ENCODE results near the gene PCDH1. TPM values are rescaled to one million over a fixed set of nuclear protein-coding genes. Genes with fewer than 3 reads are reported as not detected.

Gene PCDH1
- total and polyA plus RNA-seq, 11 donors, result 10.2 to 106 (median 19.2) TPM

GRCh38 chr5:141865406-141865805 lies 12.8 kb downstream of the PCDH1 start:
- ATAC-seq, result no peak
- Histone ChIP-seq H3K4me3 (no peak overlapping the region), H3K27me3 (no peaks in the 10 kb centered on the region), H3K36me3 (peaks cover 0 to 81% (median 54%) of the 10 kb centered on the region in 9 donors), H3K4me1 (peaks cover 0 to 28% (median 4%) of the 10 kb centered on the region in 12 donors), H3K9me3 (no peaks in the 10 kb centered on the region), H3K27ac (no peak overlapping the region)
- TF ChIP-seq POLR2A (IDR thresholded peaks at IDR 0.05) (no peak), CTCF (IDR thresholded peaks at IDR 0.05) (no peak)
- intact Hi-C loops (cut with DNase I), result no loop called here
- 76 to 93% (median 83%) methylated on average over 2 of the region's 2 CpGs for WGBS, 4 donors
- no peak for DNase-seq

GRCh38 chr5:141864371-141865370 lies 13.5 kb downstream of the PCDH1 start:
- H3K27ac ChIP-seq, result no peak overlapping the region
- TF ChIP-seq POLR2A (IDR thresholded peaks at IDR 0.05), result no peak
- TF ChIP-seq CTCF (IDR thresholded peaks at IDR 0.05), result no peak
- H3K4me3 ChIP-seq, result no peak overlapping the region
- DNase-seq (no peak), ATAC-seq (no peak)
- intact Hi-C loops (cut with DNase I), result no loop called here
- no peaks in the 10 kb centered on the region for H3K27me3 ChIP-seq
- 79 to 83% (median 79%) methylated on average over 18 to 24 of the region's 24 CpGs for WGBS, 4 donors
- no peaks in the 10 kb centered on the region for H3K9me3 ChIP-seq
- H3K4me1 ChIP-seq, result peaks cover 0 to 24% (median 0%) of the 10 kb centered on the region in 12 donors
- H3K36me3 ChIP-seq, result peaks cover 0 to 81% (median 54%) of the 10 kb centered on the region in 9 donors

GRCh38 chr5:141863569-141864178 lies 14.5 kb downstream of the PCDH1 start:
- intact Hi-C loops (cut with DNase I), result no loop called here
- no peak overlapping the region for H3K27ac ChIP-seq
- ATAC-seq (no peak), DNase-seq (no peak)
- no peaks in the 10 kb centered on the region for H3K9me3 ChIP-seq
- 90 to 97% (median 95%) methylated on average over 14 to 20 of the region's 20 CpGs for WGBS, 4 donors
- H3K4me3 ChIP-seq, result no peak overlapping the region
- no peaks in the 10 kb centered on the region for H3K27me3 ChIP-seq
- H3K36me3 ChIP-seq, result peaks cover 0 to 74% (median 50%) of the 10 kb centered on the region in 9 donors
- no peak for TF ChIP-seq POLR2A (IDR thresholded peaks at IDR 0.05)
- no peak for TF ChIP-seq CTCF (IDR thresholded peaks at IDR 0.05)
- peaks cover 0 to 18% (median 2%) of the 10 kb centered on the region in 12 donors for H3K4me1 ChIP-seq

GRCh38 chr5:141862936-141863543 lies 15.2 kb downstream of the PCDH1 start:
- Histone ChIP-seq H3K27me3 (no peaks in the 10 kb centered on the region), H3K4me3 (no peak overlapping the region), H3K4me1 (peaks cover 0 to 19% (median 6%) of the 10 kb centered on the region in 12 donors), H3K36me3 (peaks cover 0 to 68% (median 45%) of the 10 kb centered on the region in 9 donors), H3K27ac (no peak overlapping the region), H3K9me3 (no peaks in the 10 kb centered on the region)
- 83 to 89% (median 86%) methylated on average over 5 to 16 of the region's 16 CpGs for WGBS, 4 donors
- TF ChIP-seq CTCF (IDR thresholded peaks at IDR 0.05), result no peak
- TF ChIP-seq POLR2A (IDR thresholded peaks at IDR 0.05), result no peak
- intact Hi-C loops (cut with DNase I), result no loop called here
- ATAC-seq (no peak), DNase-seq (no peak)

Data from heart left ventricle (tissue), 16 donors.